GM10847 (cell line): ENCODE measurements around the gene TDRD10.

Experiments used
- POLR2A ChIP-seq: IDR thresholded peaks from 2 replicates; pipeline ENCODE4 v1.6.1; 2011; ENCODE audit not compliant: insufficient read length; ENCODE audit errors: extremely low read depth

The TDRD10 gene

GRCh38 chr1:154527192-154527591, 25.2 kb downstream of the TDRD10 start:
- no peak for TF ChIP-seq POLR2A

- no peak for TF ChIP-seq POLR2A
Measured at GRCh38 chr1:154529308-154529707, 27.3 kb downstream of the TDRD10 start.

GRCh38 chr1:154533952-154534844, 32.2 kb downstream of the TDRD10 start:
- TF ChIP-seq POLR2A = no peak

- TF ChIP-seq POLR2A = no peak
Measured at GRCh38 chr1:154536570-154536969, 34.6 kb downstream of the TDRD10 start.

- TF ChIP-seq POLR2A = no peak
Measured at GRCh38 chr1:154539486-154540483, 37.8 kb downstream of the TDRD10 start.

- no peak for TF ChIP-seq POLR2A
Measured at GRCh38 chr1:154541231-154541630, 39.2 kb downstream of the TDRD10 start.

- TF ChIP-seq POLR2A = no peak
Measured at GRCh38 chr1:154546264-154547063, 44.4 kb downstream of the TDRD10 start.

- no peak for TF ChIP-seq POLR2A
Measured at GRCh38 chr1:154547105-154547732, 45.2 kb downstream of the TDRD10 start.

GRCh38 chr1:154548028-154548427, 46.0 kb downstream of the TDRD10 start:
- no peak for TF ChIP-seq POLR2A

GRCh38 chr1:154549202-154549770, 47.3 kb downstream of the TDRD10 start:
- TF ChIP-seq POLR2A = no peak

GRCh38 chr1:154550070-154550469, 48.1 kb downstream of the TDRD10 start:
- no peak for TF ChIP-seq POLR2A

- TF ChIP-seq POLR2A = no peak
Measured at GRCh38 chr1:154550657-154551056, 48.6 kb downstream of the TDRD10 start.

- no peak for TF ChIP-seq POLR2A
Measured at GRCh38 chr1:154551474-154551873, 49.5 kb downstream of the TDRD10 start.

- TF ChIP-seq POLR2A = no peak
Measured at GRCh38 chr1:154552036-154552435, 50.0 kb downstream of the TDRD10 start.
